Measurements from ENCODE around the gene NDUFA6.
"Not testable (repeated sequence)": the region's sequence is repeated elsewhere in the genome, so short reads cannot be mapped to it uniquely, and the experiment has no call there.

Gene NDUFA6

DNA sequence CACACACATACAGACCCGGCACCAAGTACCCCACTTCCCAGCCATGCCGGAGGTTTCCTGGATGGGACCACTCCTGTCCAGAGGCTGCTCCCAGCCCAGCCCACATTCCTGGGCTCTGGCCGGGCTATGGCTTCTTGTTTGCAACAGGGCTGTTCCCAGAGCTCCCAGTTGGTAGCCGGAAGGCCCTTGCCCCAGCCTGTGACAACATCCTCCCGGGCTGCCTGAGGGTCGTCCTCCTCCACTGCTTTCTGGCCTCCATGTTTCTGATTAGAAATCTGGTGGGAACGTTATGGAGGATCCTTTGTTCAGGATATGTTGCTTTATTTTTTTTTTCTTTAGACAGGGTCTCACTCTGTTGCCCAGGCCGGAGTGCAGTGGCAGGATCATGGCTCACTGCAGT is 41.0 kb upstream of the NDUFA6 start:
- no peak overlapping the region for H3K4me3 ChIP-seq
- TF ChIP-seq, protein P1, sequence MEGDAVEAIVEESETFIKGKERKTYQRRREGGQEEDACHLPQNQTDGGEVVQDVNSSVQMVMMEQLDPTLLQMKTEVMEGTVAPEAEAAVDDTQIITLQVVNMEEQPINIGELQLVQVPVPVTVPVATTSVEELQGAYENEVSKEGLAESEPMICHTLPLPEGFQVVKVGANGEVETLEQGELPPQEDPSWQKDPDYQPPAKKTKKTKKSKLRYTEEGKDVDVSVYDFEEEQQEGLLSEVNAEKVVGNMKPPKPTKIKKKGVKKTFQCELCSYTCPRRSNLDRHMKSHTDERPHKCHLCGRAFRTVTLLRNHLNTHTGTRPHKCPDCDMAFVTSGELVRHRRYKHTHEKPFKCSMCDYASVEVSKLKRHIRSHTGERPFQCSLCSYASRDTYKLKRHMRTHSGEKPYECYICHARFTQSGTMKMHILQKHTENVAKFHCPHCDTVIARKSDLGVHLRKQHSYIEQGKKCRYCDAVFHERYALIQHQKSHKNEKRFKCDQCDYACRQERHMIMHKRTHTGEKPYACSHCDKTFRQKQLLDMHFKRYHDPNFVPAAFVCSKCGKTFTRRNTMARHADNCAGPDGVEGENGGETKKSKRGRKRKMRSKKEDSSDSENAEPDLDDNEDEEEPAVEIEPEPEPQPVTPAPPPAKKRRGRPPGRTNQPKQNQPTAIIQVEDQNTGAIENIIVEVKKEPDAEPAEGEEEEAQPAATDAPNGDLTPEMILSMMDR (IDR thresholded peaks at IDR 0.05), result no peak
- no peak for DNase-seq (ENCODE audit: low spot score)
- no peak overlapping the region for H3K27ac ChIP-seq

DNA sequence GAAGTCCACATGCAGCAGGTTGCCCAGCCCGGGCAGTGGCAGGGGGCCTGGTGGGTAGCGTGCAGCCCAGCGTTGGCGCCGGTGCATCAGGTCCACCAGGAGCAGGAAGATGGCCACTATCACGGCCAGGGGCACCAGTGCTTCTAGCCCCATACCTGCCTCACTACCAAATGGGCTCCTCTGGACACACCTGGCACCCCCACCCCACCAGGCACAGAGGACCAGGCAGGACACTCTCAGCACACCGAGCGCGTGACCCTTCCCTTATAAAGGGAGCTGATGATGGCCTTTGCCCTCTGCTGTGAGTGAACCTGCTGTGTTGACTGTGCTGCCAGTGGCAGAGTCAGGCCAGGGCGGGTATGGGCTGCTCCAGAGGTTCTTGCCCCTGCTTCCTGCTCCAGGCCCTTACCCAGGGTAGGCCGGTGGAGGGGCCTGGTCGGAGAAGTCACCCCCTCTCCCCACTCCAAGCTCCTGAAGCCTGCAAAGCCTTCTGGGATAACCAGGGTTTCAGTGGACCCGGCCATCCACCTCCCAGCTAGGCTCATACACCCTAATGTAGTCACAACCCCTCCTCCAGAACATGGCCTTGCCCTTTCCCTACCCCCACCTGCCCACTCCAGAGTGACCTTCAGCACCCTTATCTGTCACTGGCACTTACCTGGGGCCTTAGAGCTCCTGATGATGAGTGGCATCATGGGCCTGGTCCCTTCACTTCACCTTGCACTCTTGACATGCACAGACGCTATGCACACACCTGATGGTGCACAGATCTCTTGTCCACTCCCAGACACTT is 40.3 kb upstream of the NDUFA6 start, which contains the start of gene CYP2D6:
Gene CYP2D6, minus strand, starts transcription at position 172 of the 793 bp plus-strand sequence. Its CDS starts 19 bp downstream, at position 153.
- H3K4me3 ChIP-seq; H3K27ac ChIP-seq; DNase-seq (ENCODE audit: low spot score): not testable (repeated sequence)

DNA sequence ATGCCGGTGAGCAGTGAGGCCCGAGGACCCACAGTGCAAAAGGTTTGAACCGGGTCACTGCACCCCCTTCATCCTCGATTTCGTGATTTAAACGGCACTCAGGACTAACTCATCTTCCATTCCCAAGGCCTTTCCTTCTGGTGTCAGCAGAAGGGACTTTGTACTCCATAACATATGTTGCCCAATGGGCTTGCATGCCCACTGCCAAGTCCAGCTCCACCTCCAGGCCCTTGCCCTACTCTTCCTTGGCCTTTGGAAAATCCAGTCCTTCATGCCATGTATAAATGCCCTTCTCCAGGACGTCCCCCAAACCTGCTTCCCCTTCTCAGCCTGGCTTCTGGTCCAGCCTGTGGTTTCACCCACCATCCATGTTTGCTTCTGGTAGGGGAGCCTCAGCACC is 39.6 kb upstream of the NDUFA6 start:
- not testable (repeated sequence) for H3K4me3 ChIP-seq; H3K27ac ChIP-seq; DNase-seq (ENCODE audit: low spot score)

DNA sequence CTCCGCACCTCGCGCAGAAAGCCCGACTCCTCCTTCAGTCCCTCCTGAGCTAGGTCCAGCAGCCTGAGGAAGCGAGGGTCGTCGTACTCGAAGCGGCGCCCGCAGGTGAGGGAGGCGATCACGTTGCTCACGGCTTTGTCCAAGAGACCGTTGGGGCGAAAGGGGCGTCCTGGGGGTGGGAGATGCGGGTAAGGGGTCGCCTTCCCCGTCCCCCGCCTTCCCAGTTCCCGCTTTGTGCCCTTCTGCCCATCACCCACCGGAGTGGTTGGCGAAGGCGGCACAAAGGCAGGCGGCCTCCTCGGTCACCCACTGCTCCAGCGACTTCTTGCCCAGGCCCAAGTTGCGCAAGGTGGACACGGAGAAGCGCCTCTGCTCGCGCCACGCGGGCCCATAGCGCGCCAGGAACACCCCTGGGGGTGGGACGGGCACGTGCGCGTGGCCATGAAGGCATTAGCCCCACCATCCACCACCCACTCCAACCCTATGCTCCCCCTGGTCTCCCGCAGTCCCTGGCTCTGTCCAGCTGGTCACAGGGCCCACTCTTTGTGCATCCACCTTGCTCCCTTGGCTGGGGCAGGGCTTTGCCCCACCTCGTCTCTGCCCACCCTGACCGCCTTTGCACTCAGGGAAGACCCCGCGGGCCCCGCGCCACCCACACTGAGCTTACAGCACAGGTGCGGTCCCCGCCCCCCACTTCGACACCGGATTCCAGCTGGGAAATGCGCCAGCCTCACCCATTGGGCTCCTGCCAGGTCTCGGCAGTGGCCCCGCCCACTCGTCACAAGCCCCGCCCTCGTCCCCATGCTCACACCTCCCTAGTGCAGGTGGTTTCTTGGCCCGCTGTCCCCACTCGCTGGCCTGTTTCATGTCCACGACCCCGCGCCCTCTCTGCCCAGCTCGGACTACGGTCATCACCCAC is 38.5 kb upstream of the NDUFA6 start:
- DNase-seq (ENCODE audit: low spot score); H3K27ac ChIP-seq; H3K4me3 ChIP-seq: not testable (repeated sequence)

DNA sequence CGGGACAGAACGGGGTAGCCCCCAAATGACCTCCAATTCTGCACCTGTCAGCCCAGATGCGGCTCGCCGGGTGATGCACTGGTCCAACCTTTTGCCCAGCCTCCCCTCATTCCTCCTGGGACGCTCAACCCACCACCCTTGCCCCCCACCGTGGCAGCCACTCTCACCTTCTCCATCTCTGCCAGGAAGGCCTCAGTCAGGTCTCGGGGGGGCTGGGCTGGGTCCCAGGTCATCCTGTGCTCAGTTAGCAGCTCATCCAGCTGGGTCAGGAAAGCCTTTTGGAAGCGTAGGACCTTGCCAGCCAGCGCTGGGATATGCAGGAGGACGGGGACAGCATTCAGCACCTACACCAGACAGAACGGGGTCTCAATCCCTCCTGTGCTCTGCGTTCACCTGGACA is 37.4 kb upstream of the NDUFA6 start:
- not testable (repeated sequence) for H3K4me3 ChIP-seq; DNase-seq (ENCODE audit: low spot score); H3K27ac ChIP-seq

DNA sequence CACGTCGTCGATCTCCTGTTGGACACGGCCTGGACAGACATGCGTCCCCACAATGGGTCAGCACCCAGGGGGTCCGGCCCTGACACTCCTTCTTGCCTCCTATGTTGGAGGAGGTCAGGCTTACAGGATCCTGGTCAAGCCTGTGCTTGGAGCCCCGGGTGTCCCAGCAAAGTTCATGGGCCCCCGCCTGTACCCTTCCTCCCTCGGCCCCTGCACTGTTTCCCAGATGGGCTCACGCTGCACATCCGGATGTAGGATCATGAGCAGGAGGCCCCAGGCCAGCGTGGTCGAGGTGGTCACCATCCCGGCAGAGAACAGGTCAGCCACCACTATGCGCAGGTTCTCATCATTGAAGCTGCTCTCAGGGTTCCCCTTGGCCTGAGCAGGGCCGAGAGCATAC is 37.0 kb upstream of the NDUFA6 start:
- no peak overlapping the region for H3K4me3 ChIP-seq
- no peak for DNase-seq (ENCODE audit: low spot score)
- TF ChIP-seq, protein P1 (IDR thresholded peaks at IDR 0.05), result no peak
- no peak overlapping the region for H3K27ac ChIP-seq

DNA sequence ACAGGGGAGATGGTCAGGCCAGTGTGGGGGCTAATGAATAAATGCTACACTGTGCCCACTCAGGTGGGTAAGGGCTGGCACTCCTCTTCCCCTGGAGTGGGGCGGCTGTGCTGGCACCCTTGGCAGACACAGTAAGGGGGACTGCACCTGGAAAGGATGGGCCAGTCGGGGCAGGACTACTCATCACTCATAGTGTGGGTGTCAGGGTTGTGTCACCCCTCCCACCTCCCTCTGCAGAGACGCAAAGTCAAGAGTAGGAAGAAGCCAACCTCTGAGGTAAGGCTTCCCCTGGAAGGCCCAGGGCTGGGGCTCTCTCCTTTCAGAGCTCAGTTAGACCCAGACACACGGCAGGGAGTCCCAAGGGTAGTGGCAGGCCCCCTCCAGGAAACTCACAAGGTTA is 33.0 kb upstream of the NDUFA6 start:
- H3K27ac ChIP-seq; DNase-seq (ENCODE audit: low spot score); H3K4me3 ChIP-seq: not testable (repeated sequence)

DNA sequence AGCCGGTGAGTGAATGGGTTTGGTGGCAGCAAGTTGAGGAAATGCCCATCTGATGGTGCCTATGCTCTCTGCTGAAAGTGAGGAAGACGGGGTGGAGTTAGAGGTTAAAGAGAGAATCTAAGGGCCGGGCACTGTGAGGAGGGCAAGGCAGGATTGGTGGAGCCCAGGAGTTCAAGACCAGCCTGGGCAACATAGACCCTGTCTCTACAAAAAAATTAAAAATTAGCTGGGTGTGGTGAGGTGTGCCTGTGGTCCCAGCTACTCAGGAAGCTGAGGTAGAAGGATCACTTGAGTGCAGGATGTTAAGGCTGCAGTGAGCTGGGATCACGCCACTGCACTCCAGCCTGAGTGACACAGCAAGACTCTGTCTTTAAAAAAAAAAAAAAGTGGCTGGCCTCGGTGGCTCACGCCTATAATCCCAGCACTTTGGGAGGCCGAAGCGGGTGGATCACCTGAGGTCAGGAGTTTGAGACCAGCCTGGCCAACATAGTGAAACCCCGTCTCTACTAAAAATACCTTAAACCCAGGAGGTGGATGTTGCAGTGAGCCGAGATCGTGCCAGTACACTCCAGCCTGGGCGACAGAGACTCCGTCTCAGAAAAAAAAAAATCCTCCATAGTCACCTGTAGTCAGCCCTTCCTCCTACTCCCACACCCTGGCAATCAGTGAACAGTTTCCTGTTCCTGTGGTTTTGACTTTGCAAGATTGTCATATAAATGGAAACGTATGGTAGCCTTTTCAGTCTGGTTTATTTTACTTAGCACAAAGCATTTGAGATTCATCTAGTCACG is 29.9 kb upstream of the NDUFA6 start:
- not testable (repeated sequence) for H3K27ac ChIP-seq; H3K4me3 ChIP-seq; DNase-seq (ENCODE audit: low spot score)

DNA sequence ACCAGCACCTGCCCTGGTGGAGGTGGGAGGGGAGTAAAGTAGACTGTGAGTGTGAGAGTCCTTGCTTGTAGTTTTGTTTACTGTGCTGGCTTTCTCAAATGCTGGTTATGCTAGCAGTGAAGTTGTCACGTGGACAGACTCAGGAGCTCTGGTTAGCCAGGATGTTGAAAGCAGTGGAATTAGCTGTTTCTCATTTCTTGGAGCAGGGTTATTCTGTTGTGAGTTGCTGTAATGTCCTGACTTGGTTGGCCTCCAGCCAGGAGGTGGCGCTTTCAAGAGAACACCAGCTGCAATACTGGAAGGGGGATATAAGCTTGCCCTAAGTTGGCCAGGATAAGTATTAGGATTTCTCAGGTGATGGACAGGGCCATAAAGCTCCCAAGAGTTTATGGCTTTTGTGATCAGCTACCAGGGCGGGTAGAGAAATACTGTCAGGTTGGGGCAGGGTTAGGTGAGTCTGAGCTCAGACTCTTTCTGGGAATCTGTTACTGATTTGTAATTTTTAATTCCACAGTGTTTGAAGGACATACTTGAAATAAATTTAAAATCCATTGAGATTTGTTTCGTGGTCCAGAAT is 26.4 kb upstream of the NDUFA6 start:
- DNase-seq (ENCODE audit: low spot score), result no peak

DNA sequence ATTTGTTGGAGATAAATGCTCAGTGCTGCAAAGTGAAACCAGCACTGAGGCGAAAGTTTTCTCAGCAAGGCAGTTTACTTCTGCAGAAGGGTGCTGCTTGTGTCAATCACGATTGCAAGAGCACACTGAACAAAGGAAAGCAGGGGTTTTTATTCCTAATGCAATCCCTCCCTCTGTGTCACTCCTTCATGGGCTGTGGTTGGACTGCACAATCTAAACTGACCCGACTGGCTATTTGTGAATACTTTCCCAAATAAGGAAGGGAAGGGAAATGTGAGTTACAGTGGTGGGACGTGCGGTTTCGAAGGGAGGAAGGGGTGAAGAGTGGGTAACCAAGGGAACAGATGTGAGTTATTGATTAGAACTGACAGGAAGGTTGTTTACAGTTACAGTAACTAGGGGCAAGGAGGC is 24.9 kb upstream of the NDUFA6 start:
- DNase-seq (ENCODE audit: low spot score); H3K4me3 ChIP-seq; H3K27ac ChIP-seq: not testable (repeated sequence)

More for the DNA sequence above, 26.4 kb upstream of the NDUFA6 start:
- TF ChIP-seq, protein P1 (IDR thresholded peaks at IDR 0.05), result no peak
- Histone ChIP-seq H3K27ac (no peak overlapping the region), H3K4me3 (no peak overlapping the region)

Data from coronary artery (tissue), 2 donors.